Endodermal cell (in vitro differentiated cells): ENCODE results near the gene DNAJC22. TPM values are rescaled to one million over a fixed set of nuclear protein-coding genes. Genes with fewer than 3 reads are reported as not detected.

Experiments
- DNase-seq: peaks from one replicate; pipeline ENCODE4 v3.0.0-alpha.2; 2017
- H3K27ac ChIP-seq: 2 replicates; pipeline ENCODE4 v1.5.1; 2013; ENCODE audit warnings: mild to moderate bottlenecking, low read depth, low read length, moderate library complexity
- H3K27me3 ChIP-seq: 2 replicates; pipeline ENCODE4 v1.6.1; 2013; ENCODE audit warnings: mild to moderate bottlenecking, low read length, moderate library complexity; ENCODE audit not compliant: insufficient read depth, control insufficient read depth, poor library complexity, severe bottlenecking
- H3K36me3 ChIP-seq: 2 replicates; pipeline ENCODE4 v1.7.0; 2013; ENCODE audit warnings: mild to moderate bottlenecking, low read length, moderate library complexity; ENCODE audit not compliant: control insufficient read depth, insufficient read depth
- H3K4me1 ChIP-seq: one replicate; pipeline ENCODE4 v1.7.0; 2013; ENCODE audit warnings: low read length; ENCODE audit not compliant: control insufficient read depth, insufficient read depth
- H3K4me3 ChIP-seq: 2 replicates; pipeline ENCODE4 v1.5.1; 2013; ENCODE audit warnings: mild to moderate bottlenecking, low read length, moderate library complexity
- H3K9ac ChIP-seq: 2 replicates; pipeline ENCODE4 v1.6.1; 2013; ENCODE audit warnings: mild to moderate bottlenecking, low read length, moderate library complexity; ENCODE audit not compliant: poor library complexity, severe bottlenecking; ENCODE audit errors: extremely low read depth
- H3K9me3 ChIP-seq: 2 replicates; pipeline ENCODE4 v1.6.1; 2013; ENCODE audit warnings: mild to moderate bottlenecking, low read length, moderate library complexity; ENCODE audit not compliant: control insufficient read depth
- H3K27ac Mint-ChIP-seq: 2 replicates; pipeline ENCODE4 v1.8.0; 2020; ENCODE audit warnings: mixed read lengths
- H3K27me3 Mint-ChIP-seq: 2 replicates; pipeline ENCODE4 v1.8.0; 2021; ENCODE audit warnings: mild to moderate bottlenecking, mixed read lengths; ENCODE audit not compliant: insufficient read depth
- H3K36me3 Mint-ChIP-seq: 2 replicates; pipeline ENCODE4 v1.8.0; 2020; ENCODE audit warnings: low read depth, mixed read lengths
- H3K4me1 Mint-ChIP-seq: 2 replicates; pipeline ENCODE4 v1.8.0; 2020; ENCODE audit warnings: mixed read lengths
- H3K4me3 Mint-ChIP-seq: 2 replicates; pipeline ENCODE4 v1.8.0; 2020; ENCODE audit warnings: mild to moderate bottlenecking, moderate library complexity, mixed read lengths
- H3K9me3 Mint-ChIP-seq: 2 replicates; pipeline ENCODE4 v1.8.0; 2020; ENCODE audit warnings: mild to moderate bottlenecking, mixed read lengths
- WGBS, 2 experiments: methylation state at CpG; one replicate each; pipeline versions ENCODE4 v1.1.5 to v1.1.7; 2013; ENCODE audit warnings: missing lambda C conversion rate in 2 of 2, mixed read lengths in 1 of 2; ENCODE audit not compliant: insufficient coverage in 1 of 2, insufficient read length in 1 of 2; 5-methylcytosine and 5-hydroxymethylcytosine counted together
- long read RNA-seq, 4 experiments: library from polyadenylated mRNA in 2 of 4; library from RNA in 1 of 4; library from capped mRNA in 1 of 4; stranded (forward) in 3 of 4; unstranded in 1 of 4; transcript quantifications; one replicate each; pipeline ENCODE4 v2.0.0, GENCODE V29; 2020 to 2021; ENCODE audit warnings: inconsistent platforms in 1 of 4
- polyA plus RNA-seq, 2 experiments: library from polyadenylated mRNA; stranded (reverse); fragments of 50-300 nt; gene quantifications; one replicate each; pipeline ENCODE4 v1.2.3, GENCODE V29; 2013
- total RNA-seq, 2 donors: library from RNA; stranded (reverse); fragmentation: NEBNext Ultra II Directional in 1 of 2; extraction: Animal tissue kit (Norgen Biotek cat#: 25700) in 1 of 2; gene quantifications; 2 replicates in 1 of 2; 3 replicates in 1 of 2; pipeline ENCODE4 v1.2.1, GENCODE V29; 2021
- TF ChIP-seq, protein P1 (sequence below): fragments of 200-600 bp; sonication (generic); conservative IDR thresholded peaks from 2 replicates; pipeline ENCODE4 v1.5.0; 2021; ENCODE audit warnings: antibody characterized with exemption, mild to moderate bottlenecking

DNAJC22 gene
- total RNA-seq: 1 to 10 TPM; 1.9 to 4.6 TPM
- polyA plus RNA-seq (2013, experiment 1 of 2): 1.9 TPM
- polyA plus RNA-seq (2013, experiment 2 of 2): 2.2 TPM
- long read RNA-seq, experiment 1, partial matches to known transcripts: 0 of 1 reads
- long read RNA-seq, experiment 1, other reads (novel, unspliced or antisense): 1 of 1 reads
- long read RNA-seq, experiment 2, partial matches to known transcripts: 5 of 5 reads
- long read RNA-seq, experiment 2, other reads (novel, unspliced or antisense): 0 of 5 reads
- long read RNA-seq, experiment 3, partial matches to known transcripts: 7 of 13 reads
- long read RNA-seq, experiment 3, other reads (novel, unspliced or antisense): 3 of 13 reads
- long read RNA-seq, experiment 4, partial matches to known transcripts: 1 of 2 reads
- long read RNA-seq, experiment 4, other reads (novel, unspliced or antisense): 1 of 2 reads

DNA sequence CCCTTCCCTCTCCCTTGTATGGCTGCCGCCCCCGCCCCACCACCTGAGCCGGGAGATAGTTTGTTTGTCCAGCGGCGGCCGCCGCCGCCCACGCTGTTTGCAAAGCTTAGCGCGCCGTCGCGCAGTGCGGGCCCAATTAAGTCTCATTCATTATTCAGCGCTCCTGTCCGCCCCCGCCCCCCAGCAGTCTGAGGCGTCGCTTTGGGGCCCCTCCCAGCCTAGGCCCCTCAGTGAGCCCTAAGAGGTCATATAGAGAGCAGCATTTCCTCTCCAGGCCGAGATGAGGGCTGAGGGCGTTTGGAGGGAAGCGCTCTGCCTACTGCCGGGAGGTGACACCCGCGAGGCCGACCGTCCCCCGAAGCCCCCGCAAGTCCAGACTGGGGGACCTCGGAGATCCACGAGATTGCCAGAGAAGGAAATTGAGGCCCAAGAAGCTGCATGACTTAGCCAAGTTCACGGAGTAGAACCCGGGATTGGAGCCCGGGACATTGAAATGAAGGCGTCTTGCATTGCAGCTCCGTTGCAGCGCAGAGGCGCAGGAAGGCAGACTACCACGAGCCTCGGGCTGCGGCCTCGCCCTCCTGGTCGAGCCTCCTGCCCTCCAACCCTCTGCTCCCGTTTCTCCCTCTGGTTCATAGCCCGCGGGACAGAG lies at the start of gene DNAJC22:
Gene DNAJC22, plus strand, starts transcription at position 230 of the 652 bp plus-strand sequence. CDS start 1,985 bp downstream, outside the sequence.
- H3K9me3 Mint-ChIP-seq: no peaks in the 10 kb centered on the region
- peaks cover 90% of the 10 kb centered on the region for H3K27me3 Mint-ChIP-seq
- H3K36me3 Mint-ChIP-seq: no peaks in the 10 kb centered on the region
- Histone ChIP-seq H3K27me3 (peaks cover 76% of the 10 kb centered on the region), H3K27ac (no peak within 1 kb of the TSS), H3K4me1 (peaks cover 5% of the 10 kb centered on the region), H3K4me3 (peak within 1 kb of the TSS; percentile 72), H3K9ac (no peak within 1 kb of the TSS), H3K36me3 (peaks cover 4% of the 10 kb centered on the region), H3K9me3 (no peaks in the 10 kb centered on the region)
- H3K4me3 Mint-ChIP-seq: peak within 1 kb of the TSS; percentile 58
- WGBS, 2 experiments: 2 to 4% methylated on average over 15 to 47 of the region's 47 CpGs
- H3K4me1 Mint-ChIP-seq: peaks cover 15% of the 10 kb centered on the region
- H3K27ac Mint-ChIP-seq: no peak within 1 kb of the TSS
- DNase-seq: peak; percentile 88
- TF ChIP-seq, protein P1, sequence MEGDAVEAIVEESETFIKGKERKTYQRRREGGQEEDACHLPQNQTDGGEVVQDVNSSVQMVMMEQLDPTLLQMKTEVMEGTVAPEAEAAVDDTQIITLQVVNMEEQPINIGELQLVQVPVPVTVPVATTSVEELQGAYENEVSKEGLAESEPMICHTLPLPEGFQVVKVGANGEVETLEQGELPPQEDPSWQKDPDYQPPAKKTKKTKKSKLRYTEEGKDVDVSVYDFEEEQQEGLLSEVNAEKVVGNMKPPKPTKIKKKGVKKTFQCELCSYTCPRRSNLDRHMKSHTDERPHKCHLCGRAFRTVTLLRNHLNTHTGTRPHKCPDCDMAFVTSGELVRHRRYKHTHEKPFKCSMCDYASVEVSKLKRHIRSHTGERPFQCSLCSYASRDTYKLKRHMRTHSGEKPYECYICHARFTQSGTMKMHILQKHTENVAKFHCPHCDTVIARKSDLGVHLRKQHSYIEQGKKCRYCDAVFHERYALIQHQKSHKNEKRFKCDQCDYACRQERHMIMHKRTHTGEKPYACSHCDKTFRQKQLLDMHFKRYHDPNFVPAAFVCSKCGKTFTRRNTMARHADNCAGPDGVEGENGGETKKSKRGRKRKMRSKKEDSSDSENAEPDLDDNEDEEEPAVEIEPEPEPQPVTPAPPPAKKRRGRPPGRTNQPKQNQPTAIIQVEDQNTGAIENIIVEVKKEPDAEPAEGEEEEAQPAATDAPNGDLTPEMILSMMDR: no peak

DNA sequence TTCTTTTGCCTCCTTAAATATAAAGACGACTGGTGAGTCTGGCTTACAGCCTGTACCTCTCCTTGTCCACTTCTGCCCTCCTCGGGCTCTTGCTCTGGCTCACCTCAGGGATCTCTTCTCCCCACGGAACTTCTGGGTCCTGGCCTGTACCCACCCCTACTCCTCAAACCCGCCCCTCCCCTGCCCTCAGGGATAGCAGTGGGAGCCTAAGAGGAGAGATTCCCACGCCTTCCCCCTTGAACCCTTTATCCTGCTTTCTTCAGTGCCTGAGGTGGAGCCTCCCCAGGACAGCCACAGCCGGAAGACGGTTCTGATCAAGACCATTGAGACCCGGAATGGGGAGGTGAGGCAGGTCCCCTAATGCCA lies 49.0 kb upstream of the DNAJC22 start:
- H3K4me3 ChIP-seq: no peak overlapping the region
- peaks cover 90% of the 10 kb centered on the region for H3K27me3 Mint-ChIP-seq
- peak overlapping the region; percentile 32 for H3K4me3 Mint-ChIP-seq

DNA sequence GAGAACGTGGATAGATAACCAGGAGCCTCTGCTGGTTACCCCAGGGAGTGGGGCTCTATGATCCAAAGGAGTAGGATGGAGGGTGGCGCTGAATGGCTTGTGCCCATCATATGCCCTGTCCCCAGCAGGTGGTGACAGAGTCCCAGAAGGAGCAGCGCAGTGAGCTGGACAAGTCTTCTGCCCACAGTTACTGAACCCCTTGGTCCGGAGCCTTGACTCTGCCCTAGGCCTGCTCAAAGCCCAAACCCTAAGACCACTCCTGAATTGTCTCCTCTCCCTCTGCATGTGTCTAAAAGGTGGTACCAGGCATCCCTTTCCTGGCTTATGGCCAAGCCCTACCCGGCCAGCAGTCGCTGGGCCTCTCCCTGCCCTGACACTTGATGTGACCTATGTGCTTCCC lies 48.5 kb upstream of the DNAJC22 start:
- H3K9ac ChIP-seq: no peak overlapping the region
- H3K4me1 Mint-ChIP-seq: peaks cover 8% of the 10 kb centered on the region
- TF ChIP-seq, protein P1: no peak
- H3K4me3 ChIP-seq: no peak overlapping the region
- H3K27ac ChIP-seq: no peak overlapping the region
- no peaks in the 10 kb centered on the region for H3K9me3 ChIP-seq
- no peak for DNase-seq
- WGBS, 2 experiments: 74 to 88% methylated on average over 6 of the region's 6 CpGs
- no peaks in the 10 kb centered on the region for H3K4me1 ChIP-seq
- no peaks in the 10 kb centered on the region for H3K36me3 ChIP-seq
- H3K9me3 Mint-ChIP-seq: no peaks in the 10 kb centered on the region
- peaks cover 60% of the 10 kb centered on the region for H3K27me3 ChIP-seq
- H3K36me3 Mint-ChIP-seq: no peaks in the 10 kb centered on the region
- H3K27me3 Mint-ChIP-seq: peaks cover 90% of the 10 kb centered on the region
- no peak overlapping the region for H3K27ac Mint-ChIP-seq
- H3K4me3 Mint-ChIP-seq: no peak overlapping the region

More for the DNA sequence above, 49.0 kb upstream of the DNAJC22 start:
- Mint-ChIP-seq H3K4me1 (peaks cover 8% of the 10 kb centered on the region), H3K27ac (no peak overlapping the region), H3K9me3 (no peaks in the 10 kb centered on the region), H3K36me3 (no peaks in the 10 kb centered on the region)
- Histone ChIP-seq H3K36me3 (no peaks in the 10 kb centered on the region), H3K27ac (no peak overlapping the region), H3K9ac (no peak overlapping the region), H3K4me1 (no peaks in the 10 kb centered on the region), H3K27me3 (peaks cover 65% of the 10 kb centered on the region), H3K9me3 (no peaks in the 10 kb centered on the region)
- TF ChIP-seq, protein P1: no peak
- DNase-seq: no peak
- 35 to 46% methylated on average over 5 to 8 of the region's 8 CpGs for WGBS, 2 experiments
